Testis (tissue), 3 donors: ENCODE results near the gene SCARF1. TPM values are rescaled to one million over a fixed set of nuclear protein-coding genes. Genes with fewer than 3 reads are reported as not detected.

Experiments used
- DNase-seq: peaks from one replicate; pipeline ENCODE4 v3.0.0-alpha.2; 2019
- H3K27ac ChIP-seq, 2 donors: fragments of 200-600 bp; sonication (generic); one replicate each; pipeline ENCODE4 v1.5.1; 2019
- H3K27me3 ChIP-seq: fragments of 200-600 bp; sonication (generic); one replicate; pipeline ENCODE4 v1.5.1; 2019
- H3K36me3 ChIP-seq: fragments of 200-600 bp; sonication (generic); one replicate; pipeline ENCODE4 v1.5.1; 2017; ENCODE audit warnings: low read depth; ENCODE audit errors: missing control alignments
- H3K4me1 ChIP-seq: fragments of 200-600 bp; sonication (generic); one replicate; pipeline ENCODE4 v1.5.1; 2019
- H3K4me3 ChIP-seq, 2 donors: fragments of 200-600 bp; sonication (generic); one replicate each; pipeline ENCODE4 v1.5.1; 2017 to 2019
- H3K9me3 ChIP-seq: fragments of 200-600 bp; sonication (generic); one replicate; pipeline ENCODE4 v1.5.1; 2017
- POLR2A ChIP-seq: fragments of 450-650 bp; IDR thresholded peaks from one replicate; pipeline ENCODE4 v1.6.1; 2017; ENCODE audit warnings: antibody characterized with exemption, mild to moderate bottlenecking, moderate library complexity
- WGBS, 2 donors: methylation state at CpG; one replicate each; pipeline ENCODE4 v1.1.5; 2018; 5-methylcytosine and 5-hydroxymethylcytosine counted together
- intact Hi-C: fragments of 100-400 bp; cut with DNase I; formaldehyde crosslinking; loops from one replicate; pipeline ENCODE4 v1.15.1; 2023; ENCODE audit warnings: low total_unique reads
- polyA plus RNA-seq: library from polyadenylated mRNA; stranded (reverse); fragments of 350-450 nt; fragmentation: Illumina TruSeq; extraction: RNeasy Lipid Tissue Mini Kit (QIAGEN cat#74804); gene quantifications from one replicate; pipeline ENCODE4 v1.2.3, GENCODE V29; 2014; ENCODE audit warnings: low read depth, low replicate concordance; ENCODE audit not compliant: insufficient read depth
- total RNA-seq, 2 donors: library from RNA; depleted of rRNA; stranded (reverse); fragments of >200 nt; gene quantifications; one replicate each; pipeline ENCODE4 v1.2.3, GENCODE V29; 2016
- TF ChIP-seq, protein P1 (sequence below), 3 experiments: fragments of 450-650 bp in 2 of 3; fragments of 200-600 bp in 1 of 3; sonication (generic) in 1 of 3; IDR thresholded peaks; one replicate each; pipeline ENCODE4 v1.5.1; 2016 to 2019; ENCODE audit warnings: antibody characterized with exemption in 3 of 3, mild to moderate bottlenecking in 2 of 3, moderate library complexity in 1 of 3

SCARF1 gene
- total and polyA plus RNA-seq, 3 donors from 2014 or later = 4.7 to 11.6 (median 9.3) TPM

DNA sequence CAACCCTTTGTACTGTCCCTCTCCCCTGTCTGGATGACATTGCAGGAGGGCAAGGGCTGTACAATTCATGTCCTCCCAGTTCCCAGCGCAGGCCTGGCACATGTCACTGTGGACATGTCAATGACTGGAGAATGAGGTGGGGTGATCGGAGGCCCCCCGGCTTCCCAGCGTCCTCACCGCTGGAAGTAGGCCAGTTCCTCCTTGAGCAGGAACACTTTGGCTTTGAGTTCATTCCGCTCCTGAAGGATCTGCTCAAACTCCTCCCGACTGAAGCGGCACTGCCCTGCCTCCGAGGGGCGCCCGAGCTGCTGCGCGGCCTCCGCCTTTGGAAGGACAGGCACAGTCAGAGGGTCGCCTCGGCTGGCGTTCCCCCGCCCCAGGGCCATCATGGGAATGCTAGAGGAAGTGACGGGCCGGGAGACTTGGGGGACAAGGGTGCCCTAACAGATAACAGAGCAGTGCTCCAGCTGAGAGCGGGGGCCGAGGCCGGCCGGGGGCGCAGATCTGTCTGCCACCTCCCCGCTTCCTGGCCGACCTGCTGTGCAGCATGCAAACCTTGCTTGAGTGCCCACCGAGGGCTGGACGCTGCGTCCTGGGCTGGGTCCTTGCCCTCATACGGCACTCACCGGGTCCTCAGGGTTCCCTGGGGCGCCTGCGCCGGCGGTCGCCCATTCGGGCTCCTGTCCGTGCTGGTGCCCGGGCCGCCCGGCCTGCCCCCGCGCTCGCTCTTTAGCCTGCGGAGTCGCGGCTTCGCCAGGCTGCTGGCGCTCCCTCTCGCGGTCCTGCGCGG lies 2.8 kb upstream of the SCARF1 start:
- WGBS, 2 donors = 0 to 11% methylated on average over 4 to 49 of the region's 54 CpGs
- DNase-seq = no peak
- Histone ChIP-seq H3K9me3 (no peaks in the 10 kb centered on the region), H3K36me3 (no peaks in the 10 kb centered on the region), H3K4me3 (peak overlapping the region; percentile 70 to 72), H3K27me3 (no peaks in the 10 kb centered on the region), H3K4me1 (peaks cover 26% of the 10 kb centered on the region), H3K27ac (peak overlapping the region; percentile 70 to 74)
- intact Hi-C loops = loop anchor here (5.0 kb wide), 1 partner anchor 71 kb away; no protein-coding TSS in a partner anchor
- no peak for TF ChIP-seq POLR2A
- TF ChIP-seq, protein P1, sequence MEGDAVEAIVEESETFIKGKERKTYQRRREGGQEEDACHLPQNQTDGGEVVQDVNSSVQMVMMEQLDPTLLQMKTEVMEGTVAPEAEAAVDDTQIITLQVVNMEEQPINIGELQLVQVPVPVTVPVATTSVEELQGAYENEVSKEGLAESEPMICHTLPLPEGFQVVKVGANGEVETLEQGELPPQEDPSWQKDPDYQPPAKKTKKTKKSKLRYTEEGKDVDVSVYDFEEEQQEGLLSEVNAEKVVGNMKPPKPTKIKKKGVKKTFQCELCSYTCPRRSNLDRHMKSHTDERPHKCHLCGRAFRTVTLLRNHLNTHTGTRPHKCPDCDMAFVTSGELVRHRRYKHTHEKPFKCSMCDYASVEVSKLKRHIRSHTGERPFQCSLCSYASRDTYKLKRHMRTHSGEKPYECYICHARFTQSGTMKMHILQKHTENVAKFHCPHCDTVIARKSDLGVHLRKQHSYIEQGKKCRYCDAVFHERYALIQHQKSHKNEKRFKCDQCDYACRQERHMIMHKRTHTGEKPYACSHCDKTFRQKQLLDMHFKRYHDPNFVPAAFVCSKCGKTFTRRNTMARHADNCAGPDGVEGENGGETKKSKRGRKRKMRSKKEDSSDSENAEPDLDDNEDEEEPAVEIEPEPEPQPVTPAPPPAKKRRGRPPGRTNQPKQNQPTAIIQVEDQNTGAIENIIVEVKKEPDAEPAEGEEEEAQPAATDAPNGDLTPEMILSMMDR (IDR thresholded peaks at IDR 0.05) = peak in 1 of 3 experiments; percentile 85

DNA sequence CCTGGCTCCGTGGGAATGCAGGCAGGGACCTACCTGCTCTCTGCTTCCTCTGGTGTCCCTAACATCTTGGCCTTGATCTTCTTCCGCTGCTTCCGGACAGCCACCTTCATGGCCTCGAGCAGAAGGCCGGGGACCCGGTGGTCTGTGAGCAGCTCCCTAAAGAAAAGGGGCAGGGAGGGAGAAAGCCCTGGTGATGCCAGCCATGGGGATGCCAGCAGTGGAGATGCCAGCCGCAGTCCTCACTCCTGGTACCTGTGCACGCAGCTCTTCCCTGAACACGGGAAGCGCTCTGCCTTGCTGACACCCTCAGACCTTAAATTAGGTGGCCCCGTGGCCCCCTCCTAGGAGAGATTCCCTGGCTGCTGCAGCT lies 2.3 kb upstream of the SCARF1 start:
- DNase-seq = no peak
- WGBS, 2 donors = 70 to 82% methylated on average over 7 to 11 of the region's 11 CpGs
- no peaks in the 10 kb centered on the region for H3K36me3 ChIP-seq
- H3K4me1 ChIP-seq = peaks cover 26% of the 10 kb centered on the region
- H3K27me3 ChIP-seq = no peaks in the 10 kb centered on the region
- H3K9me3 ChIP-seq = no peaks in the 10 kb centered on the region
- no peak overlapping the region for H3K27ac ChIP-seq
- no peak overlapping the region for H3K4me3 ChIP-seq
- intact Hi-C loops = loop anchor here (5.0 kb wide), 1 partner anchor 70 kb away; no protein-coding TSS in a partner anchor
- no peak for TF ChIP-seq POLR2A
- TF ChIP-seq, protein P1 (IDR thresholded peaks at IDR 0.05) = no peak

DNA sequence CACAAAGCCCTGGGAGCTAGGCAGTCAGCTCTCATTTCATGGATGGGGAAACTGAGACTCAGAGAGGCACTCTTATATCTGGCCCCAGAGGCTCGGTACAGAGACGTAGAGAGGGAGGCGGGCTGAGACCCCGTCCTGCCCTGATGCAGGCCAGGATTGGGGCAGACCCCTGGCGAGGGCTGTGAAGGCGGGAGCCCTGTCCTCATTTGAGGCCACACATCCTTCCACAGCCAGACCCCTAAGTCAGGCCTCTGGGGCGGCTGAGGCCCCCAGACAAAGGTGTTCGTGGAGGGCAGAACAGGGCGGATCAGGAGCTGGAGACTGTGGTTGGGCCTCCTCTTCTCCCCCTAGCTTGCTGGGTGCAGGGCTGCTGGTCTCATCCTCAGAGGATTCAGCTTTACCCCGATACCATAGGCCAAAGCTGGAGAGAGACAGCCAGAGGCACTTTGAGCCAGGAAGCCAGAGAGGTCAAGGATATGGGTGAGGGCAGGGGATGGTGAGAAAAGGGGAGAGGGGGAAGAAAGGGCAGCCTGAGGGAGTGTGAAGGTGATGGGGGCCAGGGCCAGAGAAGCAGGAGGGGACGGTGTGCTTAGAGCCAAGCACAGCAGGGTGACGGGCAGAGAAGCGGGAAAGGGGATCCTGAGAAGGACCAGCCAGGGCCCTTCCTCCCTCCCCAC lies 805 bp upstream of the SCARF1 start:
- no peaks in the 10 kb centered on the region for H3K9me3 ChIP-seq
- peak overlapping the region; percentile 31 to 59 for H3K27ac ChIP-seq
- H3K27me3 ChIP-seq = no peaks in the 10 kb centered on the region
- DNase-seq = no peak
- TF ChIP-seq POLR2A = no peak
- TF ChIP-seq, protein P1 (IDR thresholded peaks at IDR 0.05) = no peak
- intact Hi-C loops = loop anchor here (5.0 kb wide), 1 partner anchor 69 kb away; no protein-coding TSS in a partner anchor
- no peaks in the 10 kb centered on the region for H3K36me3 ChIP-seq
- WGBS, 2 donors = 75 to 83% methylated on average over 12 to 13 of the region's 13 CpGs
- H3K4me3 ChIP-seq = no peak overlapping the region
- H3K4me1 ChIP-seq = peaks cover 26% of the 10 kb centered on the region

DNA sequence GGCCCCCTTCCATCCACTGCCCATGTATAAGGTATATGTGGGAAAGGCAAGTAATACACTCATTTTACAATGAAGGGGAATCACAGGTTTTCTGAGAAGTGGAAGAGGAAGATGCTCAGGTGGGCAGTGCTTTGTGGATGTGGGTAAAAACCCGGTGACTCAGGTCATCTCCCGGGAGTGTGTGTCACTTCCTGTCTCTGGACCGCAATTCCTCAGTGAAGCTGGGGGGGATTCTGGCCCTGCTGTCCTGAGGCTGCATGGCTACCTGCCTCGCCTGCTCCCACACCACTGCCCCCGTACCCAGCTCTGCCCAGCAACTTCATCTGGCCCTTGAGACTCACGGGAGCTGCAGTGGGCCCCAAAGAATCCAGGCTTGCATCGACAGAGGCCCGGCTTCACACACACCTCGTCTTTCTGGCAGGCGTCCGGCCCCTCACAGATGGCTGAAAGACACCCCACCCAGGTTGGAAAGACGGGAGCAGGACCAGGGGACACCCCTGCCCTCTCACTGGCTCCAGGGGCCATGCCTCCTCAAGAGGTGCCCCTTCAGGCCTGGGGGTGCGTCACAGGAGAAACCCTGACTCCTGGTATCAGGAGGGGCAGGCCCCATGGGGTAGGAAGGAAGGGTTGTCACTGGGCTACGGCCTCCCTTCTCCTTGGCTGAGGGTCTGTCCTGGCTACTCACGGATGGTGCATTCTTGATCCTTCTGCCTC lies 882 bp downstream of the SCARF1 start:
- intact Hi-C loops = loop anchor here (5.0 kb wide), 1 partner anchor 67 kb away; no protein-coding TSS in a partner anchor
- Histone ChIP-seq H3K4me3 (no peak overlapping the region), H3K27me3 (no peaks in the 10 kb centered on the region), H3K4me1 (peaks cover 15% of the 10 kb centered on the region), H3K27ac (peak overlapping the region in 1 of 2 donors; percentile 59), H3K36me3 (no peaks in the 10 kb centered on the region), H3K9me3 (no peaks in the 10 kb centered on the region)
- no peak for DNase-seq
- TF ChIP-seq POLR2A = no peak
- TF ChIP-seq, protein P1 (IDR thresholded peaks at IDR 0.05) = no peak
- 71 to 78% methylated on average over 13 to 15 of the region's 15 CpGs for WGBS, 2 donors
